ENCODE data around the gene PIGH.
"Not testable (repeated sequence)": the region's sequence is repeated elsewhere in the genome, so short reads cannot be mapped to it uniquely, and the experiment has no call there.

Gene PIGH

GRCh38 chr14:67551123-67551522, 48.9 kb downstream of the PIGH start:
- no peak for DNase-seq (ENCODE audit: low read depth in 2 of 2)

- DNase-seq (ENCODE audit: low read depth in 2 of 2): no peak
These were observed 50.3 kb downstream of the PIGH start for GRCh38 chr14:67549734-67550133.

GRCh38 chr14:67547224-67547780, 52.8 kb downstream of the PIGH start:
- no peak for DNase-seq (ENCODE audit: low read depth in 2 of 2)

- no peak for DNase-seq (ENCODE audit: low read depth in 2 of 2)
These were observed 55.5 kb downstream of the PIGH start for GRCh38 chr14:67544590-67544989.

- DNase-seq (ENCODE audit: low read depth in 2 of 2): not testable (repeated sequence)
These were observed 57.4 kb downstream of the PIGH start for GRCh38 chr14:67542620-67543019.

- no peak for DNase-seq (ENCODE audit: low read depth in 2 of 2)
These were observed 58.4 kb downstream of the PIGH start for GRCh38 chr14:67541448-67542387.
